Measurements from ENCODE around the gene SCNN1A. TPM values are rescaled to one million over a fixed set of nuclear protein-coding genes. Genes with fewer than 3 reads are reported as not detected.

Gene SCNN1A
- total and polyA plus RNA-seq, 8 donors = 2.3 to 212 (median 3.5) TPM

- Histone ChIP-seq H3K4me3 (no peak overlapping the region), H3K9me3 (no peaks in the 10 kb centered on the region), H3K4me1 (peaks cover 0 to 33% of the 10 kb centered on the region in 2 donors), H3K27me3 (peaks cover 6 to 17% of the 10 kb centered on the region in 2 donors), H3K27ac (no peak overlapping the region), H3K36me3 (no peaks in the 10 kb centered on the region)
- TF ChIP-seq, protein P1, sequence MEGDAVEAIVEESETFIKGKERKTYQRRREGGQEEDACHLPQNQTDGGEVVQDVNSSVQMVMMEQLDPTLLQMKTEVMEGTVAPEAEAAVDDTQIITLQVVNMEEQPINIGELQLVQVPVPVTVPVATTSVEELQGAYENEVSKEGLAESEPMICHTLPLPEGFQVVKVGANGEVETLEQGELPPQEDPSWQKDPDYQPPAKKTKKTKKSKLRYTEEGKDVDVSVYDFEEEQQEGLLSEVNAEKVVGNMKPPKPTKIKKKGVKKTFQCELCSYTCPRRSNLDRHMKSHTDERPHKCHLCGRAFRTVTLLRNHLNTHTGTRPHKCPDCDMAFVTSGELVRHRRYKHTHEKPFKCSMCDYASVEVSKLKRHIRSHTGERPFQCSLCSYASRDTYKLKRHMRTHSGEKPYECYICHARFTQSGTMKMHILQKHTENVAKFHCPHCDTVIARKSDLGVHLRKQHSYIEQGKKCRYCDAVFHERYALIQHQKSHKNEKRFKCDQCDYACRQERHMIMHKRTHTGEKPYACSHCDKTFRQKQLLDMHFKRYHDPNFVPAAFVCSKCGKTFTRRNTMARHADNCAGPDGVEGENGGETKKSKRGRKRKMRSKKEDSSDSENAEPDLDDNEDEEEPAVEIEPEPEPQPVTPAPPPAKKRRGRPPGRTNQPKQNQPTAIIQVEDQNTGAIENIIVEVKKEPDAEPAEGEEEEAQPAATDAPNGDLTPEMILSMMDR (IDR thresholded peaks at IDR 0.05) = no peak
- DNase-seq = no peak
- ATAC-seq = no peak
- intact Hi-C loops (cut with DNase I) = no loop called here
Observed at GRCh38 chr12:6314776-6315175, 60.6 kb downstream of the SCNN1A start.

DNA sequence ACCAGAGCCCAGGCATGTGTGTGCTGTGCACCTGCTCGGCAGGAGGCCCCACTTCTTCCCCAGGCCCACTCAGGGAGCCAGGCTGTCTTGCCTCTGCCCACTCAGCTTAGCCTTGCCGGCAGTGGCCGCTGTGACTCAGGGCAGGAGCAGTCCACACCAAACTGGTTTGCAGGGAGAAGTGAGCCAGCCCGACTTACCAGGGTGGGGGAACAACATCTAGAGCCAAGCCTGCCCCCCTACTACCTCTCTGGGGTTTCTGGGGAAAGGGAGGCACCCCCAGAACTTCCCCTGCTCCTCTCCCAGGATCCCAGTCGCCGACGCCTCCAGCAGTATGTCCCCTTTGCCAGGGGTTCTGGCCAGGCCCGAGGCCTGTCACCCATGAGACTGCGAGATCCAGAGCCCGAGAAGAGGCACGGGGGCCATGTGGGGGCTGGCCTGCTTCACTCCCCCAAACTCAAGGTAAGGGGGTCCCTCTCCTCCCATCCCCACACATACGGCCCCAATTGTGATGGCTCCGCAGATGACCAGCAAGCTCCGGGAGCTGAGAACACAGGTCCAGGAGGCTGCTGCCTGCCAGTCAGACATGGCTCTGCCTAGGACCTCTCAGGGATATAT is 61.9 kb downstream of the SCNN1A start:
- Histone ChIP-seq H3K27ac (no peak overlapping the region), H3K4me1 (peaks cover 0 to 27% of the 10 kb centered on the region in 2 donors), H3K9me3 (no peaks in the 10 kb centered on the region), H3K27me3 (peaks cover 6 to 20% of the 10 kb centered on the region in 2 donors), H3K4me3 (no peak overlapping the region), H3K36me3 (no peaks in the 10 kb centered on the region)
- intact Hi-C loops (cut with DNase I) = no loop called here
- DNase-seq = no peak
- TF ChIP-seq, protein P1 (IDR thresholded peaks at IDR 0.05) = no peak
- peak; percentile 28 for ATAC-seq

DNA sequence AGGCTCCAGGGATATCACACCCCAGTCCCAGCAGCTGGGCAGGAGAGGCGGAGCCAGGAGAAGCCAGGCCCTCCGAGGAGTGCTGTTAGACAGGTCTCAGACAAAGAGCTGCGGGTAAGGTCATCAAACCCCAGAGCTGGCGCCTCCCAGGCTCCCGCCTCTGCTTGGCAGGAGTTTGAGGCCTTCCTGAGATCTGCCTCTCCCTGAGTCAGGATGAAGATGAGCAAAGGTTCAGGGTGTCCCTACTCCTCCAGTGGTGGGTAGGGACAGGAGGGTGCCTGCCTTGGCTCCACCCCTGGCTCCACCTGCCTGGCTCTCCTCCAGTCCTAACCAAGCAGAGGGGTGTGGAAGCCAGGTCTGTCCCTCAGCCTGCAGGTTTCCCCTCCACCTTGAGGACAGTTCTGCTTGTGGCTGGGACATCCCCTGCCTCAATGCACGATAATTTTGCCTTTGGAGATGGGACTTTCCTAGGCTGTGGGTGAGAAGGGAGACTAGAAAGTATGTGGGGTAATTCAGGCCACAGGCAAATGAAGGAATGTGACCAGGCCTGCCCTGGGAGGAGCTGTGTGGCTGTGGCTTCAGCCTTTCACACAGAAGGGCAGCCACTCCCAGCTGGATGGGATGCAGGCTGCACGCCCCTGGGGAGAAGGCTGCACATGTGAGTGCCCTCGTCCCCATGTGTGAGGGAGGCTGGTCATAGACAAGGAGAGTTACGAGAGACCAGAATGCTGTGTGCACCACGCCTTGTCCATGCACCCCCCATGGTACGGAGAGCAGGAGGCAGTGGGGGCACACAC is 62.6 kb downstream of the SCNN1A start:
- no peak overlapping the region for H3K4me3 ChIP-seq
- TF ChIP-seq, protein P1 (IDR thresholded peaks at IDR 0.05) = no peak
- no peaks in the 10 kb centered on the region for H3K9me3 ChIP-seq
- H3K4me1 ChIP-seq = peaks cover 0 to 27% of the 10 kb centered on the region in 2 donors
- ATAC-seq (peak; percentile 79), DNase-seq (peak in 2 of 4 donors; percentile 61 to 75)
- H3K27ac ChIP-seq = peak overlapping the region; percentile 33 to 41
- no peaks in the 10 kb centered on the region for H3K36me3 ChIP-seq
- H3K27me3 ChIP-seq = peaks cover 6 to 20% of the 10 kb centered on the region in 2 donors
- intact Hi-C loops (cut with DNase I) = no loop called here

- ATAC-seq = no peak
- H3K4me1 ChIP-seq = peaks cover 0 to 34% of the 10 kb centered on the region in 2 donors
- no peak overlapping the region for H3K4me3 ChIP-seq
- TF ChIP-seq, protein P1 (IDR thresholded peaks at IDR 0.05) = no peak
- H3K36me3 ChIP-seq = no peaks in the 10 kb centered on the region
- intact Hi-C loops (cut with DNase I) = no loop called here
- DNase-seq = no peak
- peaks cover 6 to 20% of the 10 kb centered on the region in 2 donors for H3K27me3 ChIP-seq
- H3K9me3 ChIP-seq = no peaks in the 10 kb centered on the region
- no peak overlapping the region for H3K27ac ChIP-seq
Observed at GRCh38 chr12:6311822-6312528, 63.4 kb downstream of the SCNN1A start.
